ENCODE measurements around the gene HDDC2.

Gene HDDC2

GRCh38 chr6:125339653-125340052 lies 37.9 kb upstream of the HDDC2 start:
- DNase-seq (ENCODE audit: low spot score): no peak
- H3K27ac ChIP-seq: no peak overlapping the region
- no peak for TF ChIP-seq CTCF (IDR thresholded peaks at IDR 0.05)

GRCh38 chr6:125338381-125338780 lies 36.6 kb upstream of the HDDC2 start:
- no peak overlapping the region for H3K4me3 ChIP-seq
- TF ChIP-seq CTCF (IDR thresholded peaks at IDR 0.05): no peak
- no peak overlapping the region for H3K27ac ChIP-seq
- no peak for DNase-seq (ENCODE audit: low spot score)

More at GRCh38 chr6:125339653-125340052, 37.9 kb upstream of the HDDC2 start:
- H3K4me3 ChIP-seq: no peak overlapping the region

GRCh38 chr6:125337706-125338105 lies 35.9 kb upstream of the HDDC2 start:
- DNase-seq (ENCODE audit: low spot score): no peak
- Histone ChIP-seq H3K4me3 (no peak overlapping the region), H3K27ac (no peak overlapping the region)
- TF ChIP-seq CTCF (IDR thresholded peaks at IDR 0.05): no peak

- no peak for TF ChIP-seq CTCF (IDR thresholded peaks at IDR 0.05)
- Histone ChIP-seq H3K27ac (no peak overlapping the region), H3K4me3 (no peak overlapping the region)
- no peak for DNase-seq (ENCODE audit: low spot score)
These were observed 30.9 kb upstream of the HDDC2 start for GRCh38 chr6:125332664-125333063.

- TF ChIP-seq CTCF (IDR thresholded peaks at IDR 0.05): no peak
- no peak for DNase-seq (ENCODE audit: low spot score)
- Histone ChIP-seq H3K27ac (no peak overlapping the region), H3K4me3 (no peak overlapping the region)
These were observed 23.8 kb upstream of the HDDC2 start for GRCh38 chr6:125325586-125325985.

- H3K4me3 ChIP-seq: no peak overlapping the region
- TF ChIP-seq CTCF (IDR thresholded peaks at IDR 0.05): no peak
These were observed 21.6 kb upstream of the HDDC2 start for GRCh38 chr6:125323376-125323775.

GRCh38 chr6:125316621-125317020 lies 14.9 kb upstream of the HDDC2 start:
- H3K4me3 ChIP-seq: no peak overlapping the region

More at GRCh38 chr6:125323376-125323775, 21.6 kb upstream of the HDDC2 start:
- DNase-seq (ENCODE audit: low spot score): no peak
- H3K27ac ChIP-seq: no peak overlapping the region

More at GRCh38 chr6:125316621-125317020, 14.9 kb upstream of the HDDC2 start:
- no peak for TF ChIP-seq CTCF (IDR thresholded peaks at IDR 0.05)
- H3K27ac ChIP-seq: peak overlapping the region; percentile 34 to 54
- no peak for DNase-seq (ENCODE audit: low spot score)
